Stimulated activated CD4-positive, alpha-beta T cell treated with anti-CD3 and anti-CD28 coated beads, Interleukin-2, amount 100 ng/mL, for 48 hours (primary cell): ENCODE results near the gene NKAIN2.
"Not testable (repeated sequence)": the region's sequence is repeated elsewhere in the genome, so short reads cannot be mapped to it uniquely, and the experiment has no call there.

Source experiments
- DNase-seq, 2 donors: peaks; one replicate each; pipeline ENCODE4 v3.0.0-alpha.2; 2020

The NKAIN2 gene

GRCh38 chr6:124723671-124724070 lies 920.0 kb downstream of the NKAIN2 start:
- DNase-seq, result no peak

- DNase-seq, result not testable (repeated sequence)
Measured at GRCh38 chr6:124737804-124738203, 934.1 kb downstream of the NKAIN2 start.

GRCh38 chr6:124738482-124738881 lies 934.8 kb downstream of the NKAIN2 start:
- DNase-seq, result no peak

- no peak for DNase-seq
Measured at GRCh38 chr6:124741341-124741740, 937.7 kb downstream of the NKAIN2 start.

GRCh38 chr6:124742971-124743370 lies 939.3 kb downstream of the NKAIN2 start:
- no peak for DNase-seq

DNA sequence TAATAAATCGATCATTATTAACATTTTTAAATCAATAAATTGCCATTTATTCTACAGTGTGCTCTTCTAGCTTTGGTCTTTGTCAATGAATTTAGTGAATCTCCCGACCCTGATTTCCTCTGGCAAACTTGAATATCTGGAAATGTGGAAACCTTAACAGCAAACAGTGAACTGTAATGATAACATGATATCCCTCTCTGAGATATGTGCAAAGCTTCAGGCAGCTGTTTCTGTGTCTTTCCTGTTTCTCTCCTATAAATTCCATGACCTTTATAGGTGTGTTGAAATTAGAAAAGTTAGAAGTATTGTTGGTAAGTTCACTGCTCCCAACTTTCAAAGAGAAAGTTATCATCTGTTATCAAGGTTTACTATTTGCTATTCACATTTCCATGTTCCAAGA lies 939.8 kb downstream of the NKAIN2 start:
- DNase-seq, result no peak

GRCh38 chr6:124747349-124747748 lies 943.7 kb downstream of the NKAIN2 start:
- DNase-seq, result no peak

DNA sequence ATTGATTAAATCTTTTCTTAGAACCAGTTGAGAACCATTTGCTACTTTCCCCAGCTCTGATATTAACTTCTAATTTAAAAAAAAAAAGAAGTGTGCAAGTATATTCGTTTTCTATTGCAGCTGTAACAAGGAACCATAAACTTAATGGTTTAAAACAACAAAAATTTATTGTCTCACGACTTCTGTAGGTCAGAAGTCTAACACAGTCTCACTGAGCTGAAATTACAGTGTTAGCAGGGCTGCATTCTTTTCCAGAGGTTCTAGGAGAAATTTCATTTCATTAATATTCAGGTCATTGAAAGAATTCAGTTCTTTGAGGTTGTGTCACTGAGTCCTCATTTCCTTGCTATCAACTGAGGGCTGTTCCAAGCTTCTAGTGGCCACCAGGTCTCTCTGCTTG lies 945.1 kb downstream of the NKAIN2 start:
- no peak for DNase-seq

- DNase-seq, result no peak
Measured at GRCh38 chr6:124753001-124753400, 949.3 kb downstream of the NKAIN2 start.

DNA sequence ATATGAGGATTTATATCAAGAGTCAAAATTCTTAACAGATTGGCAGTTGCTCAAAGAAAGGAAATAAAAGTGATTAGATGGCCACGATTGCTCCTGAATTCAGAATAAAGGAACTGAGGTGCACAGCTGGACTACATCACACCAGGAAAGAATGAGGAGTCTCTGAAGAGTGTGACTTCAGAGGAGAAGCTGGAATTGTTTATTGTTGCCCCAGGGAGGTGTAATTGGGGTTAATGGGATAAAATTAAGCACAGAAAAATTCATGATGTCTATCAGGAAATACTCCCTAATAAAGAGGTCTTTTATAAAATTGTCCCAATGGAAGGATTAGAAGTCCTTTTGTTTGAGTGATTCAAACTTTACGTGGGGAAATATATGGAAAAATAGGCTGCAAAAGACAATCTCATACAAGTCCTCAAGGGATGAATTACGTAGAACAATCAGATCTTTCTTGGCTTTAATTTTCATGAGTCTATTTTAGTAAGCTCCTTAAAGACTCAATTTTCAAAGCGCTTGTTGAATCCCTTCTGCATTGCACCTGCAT lies 950.0 kb downstream of the NKAIN2 start:
- no peak for DNase-seq

DNA sequence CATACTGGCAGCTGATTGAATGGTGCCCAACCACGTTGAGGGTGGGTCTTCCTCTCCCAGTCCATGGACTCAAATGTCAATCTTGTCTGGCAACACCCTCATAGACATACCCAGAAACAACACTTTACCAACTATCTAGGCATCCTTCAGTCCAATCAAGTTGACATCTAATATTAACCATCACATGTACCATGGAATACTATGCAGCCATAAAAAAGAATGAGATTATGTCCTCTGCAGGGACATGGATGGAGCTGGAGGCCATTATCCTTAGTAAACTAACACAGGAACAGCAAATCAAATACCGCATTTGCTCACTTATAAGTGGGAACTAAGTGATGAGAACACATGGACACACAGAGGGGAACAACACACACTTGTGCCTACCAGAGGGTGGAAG lies 951.7 kb downstream of the NKAIN2 start:
- DNase-seq, result no peak

DNA sequence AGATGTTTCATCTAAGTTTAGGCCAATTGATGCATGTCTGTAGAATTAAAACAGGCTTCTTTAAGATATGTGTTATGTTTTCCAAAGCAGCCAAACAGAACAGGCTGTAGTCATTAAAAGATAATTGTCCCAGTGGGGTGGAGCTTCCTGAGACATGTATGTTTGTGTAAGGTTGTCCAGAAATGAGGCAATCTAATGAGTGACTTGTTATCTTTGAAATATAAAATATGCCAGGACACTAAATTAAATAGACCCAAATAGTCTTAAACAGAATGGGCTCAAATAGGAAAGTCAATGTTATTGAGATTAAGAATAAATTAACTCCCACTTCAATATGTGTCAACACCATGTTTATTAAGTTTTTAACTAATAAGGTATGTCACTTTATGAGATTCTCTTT lies 953.9 kb downstream of the NKAIN2 start:
- DNase-seq, result no peak

DNA sequence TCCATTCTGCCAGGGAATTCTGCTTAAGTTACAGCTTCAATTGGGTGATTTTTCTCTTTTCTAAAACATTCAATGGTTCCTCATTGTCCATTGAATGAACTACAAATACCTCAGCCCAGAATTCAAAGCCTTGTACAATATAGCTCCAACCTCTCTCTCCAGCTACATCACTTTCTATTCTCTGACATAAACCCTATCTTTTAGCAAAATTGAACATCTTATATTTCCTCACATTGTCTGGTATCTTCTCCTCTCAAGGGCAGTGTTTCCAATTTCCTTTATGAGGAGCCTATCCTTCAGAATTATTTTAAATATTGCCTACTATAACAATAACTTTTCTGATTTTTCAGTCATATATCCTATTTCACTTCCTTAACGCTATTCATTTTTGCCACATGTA lies 955.0 kb downstream of the NKAIN2 start:
- no peak for DNase-seq

- no peak for DNase-seq
Measured at GRCh38 chr6:124765280-124765679, 961.6 kb downstream of the NKAIN2 start.

- no peak for DNase-seq
Measured at GRCh38 chr6:124768224-124768623, 964.6 kb downstream of the NKAIN2 start.

- no peak for DNase-seq
Measured at GRCh38 chr6:124769811-124770544, 966.3 kb downstream of the NKAIN2 start.

DNA sequence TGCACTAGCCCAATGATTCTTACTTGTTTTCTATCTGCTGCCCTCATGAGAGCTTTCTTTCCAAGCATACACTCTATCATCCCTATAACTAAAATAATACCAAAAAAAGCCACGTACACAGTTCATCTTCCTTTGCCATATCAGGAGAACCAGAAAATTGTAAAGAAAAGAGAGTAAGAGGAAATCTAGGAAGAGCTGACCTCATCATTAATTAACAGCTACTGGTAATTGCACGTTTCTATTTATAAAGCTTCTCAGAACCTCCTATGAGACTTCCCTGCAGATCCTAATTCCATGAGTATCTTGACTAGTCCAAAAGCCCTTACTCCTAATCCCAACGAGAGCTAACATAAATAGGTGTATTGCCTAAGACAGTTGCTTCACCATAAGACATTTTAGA lies 967.1 kb downstream of the NKAIN2 start:
- no peak for DNase-seq

DNA sequence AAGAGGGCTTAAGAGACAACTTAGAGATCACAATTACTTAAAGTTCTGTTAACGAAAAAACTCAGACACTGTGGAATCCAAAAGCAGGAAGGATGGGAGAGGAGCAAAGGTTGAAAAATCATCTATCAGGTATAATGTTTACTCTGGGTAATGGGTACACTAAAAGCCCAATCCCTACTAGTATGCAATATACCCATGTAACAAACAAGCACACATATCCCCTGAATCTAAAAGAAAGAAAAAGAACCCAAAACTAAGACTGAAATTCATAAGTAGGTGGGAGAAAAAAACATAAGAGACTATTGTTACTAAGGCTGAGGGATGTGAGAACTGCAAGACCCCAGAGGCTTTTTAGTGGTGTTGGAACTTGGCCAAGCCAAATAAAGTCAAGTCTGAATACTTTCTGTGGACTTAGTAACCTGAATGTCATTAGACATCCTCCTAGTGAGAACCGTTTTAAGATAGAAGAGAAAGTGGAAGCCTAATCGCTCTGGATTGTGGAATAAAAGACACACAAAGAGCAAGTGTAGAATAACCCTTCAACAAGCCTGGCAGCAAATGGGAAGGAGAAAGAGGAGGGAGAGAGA lies 969.2 kb downstream of the NKAIN2 start:
- no peak for DNase-seq

GRCh38 chr6:124775121-124775520 lies 971.5 kb downstream of the NKAIN2 start:
- DNase-seq, result no peak

GRCh38 chr6:124777863-124778262 lies 974.2 kb downstream of the NKAIN2 start:
- DNase-seq, result no peak

- no peak for DNase-seq
Measured at GRCh38 chr6:124780623-124781022, 977.0 kb downstream of the NKAIN2 start.

DNA sequence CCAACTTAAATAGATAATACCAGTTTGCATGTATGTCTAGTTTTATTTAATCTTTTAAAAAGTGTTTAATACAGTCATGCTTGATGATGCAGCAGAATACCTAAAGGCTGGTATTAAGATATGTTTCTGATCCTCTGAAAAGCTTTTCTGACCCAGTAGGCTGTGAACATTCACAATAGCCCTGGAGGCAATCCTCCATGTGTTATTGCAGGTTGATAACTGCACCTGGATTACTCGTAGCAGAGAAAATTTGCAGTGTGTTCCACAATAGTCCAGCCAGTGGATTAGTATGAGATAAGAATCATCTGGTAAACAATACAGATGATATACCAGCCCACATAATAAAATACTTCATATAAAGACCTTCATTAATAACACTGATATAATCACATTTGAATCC lies 979.7 kb downstream of the NKAIN2 start:
- no peak for DNase-seq

DNA sequence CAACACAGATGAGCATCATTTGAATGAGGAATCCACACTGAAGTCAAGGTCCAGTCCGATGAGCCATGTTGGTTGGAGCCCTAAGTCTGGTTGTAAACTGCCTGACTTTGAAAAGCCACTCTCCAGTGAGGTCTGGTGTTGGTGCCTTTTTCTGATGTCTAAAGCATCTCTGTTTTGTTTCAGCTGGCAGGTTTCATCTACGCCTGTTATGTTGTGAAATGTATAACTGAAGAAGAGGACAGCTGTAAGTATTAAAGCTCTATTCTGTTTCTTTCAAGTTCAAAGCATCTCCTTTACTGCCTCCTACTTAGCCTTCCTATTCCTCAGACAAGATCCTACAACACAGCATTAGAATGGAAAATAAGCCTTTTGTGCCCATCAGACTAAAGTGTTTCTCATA lies 987.5 kb downstream of the NKAIN2 start:
- no peak for DNase-seq

DNA sequence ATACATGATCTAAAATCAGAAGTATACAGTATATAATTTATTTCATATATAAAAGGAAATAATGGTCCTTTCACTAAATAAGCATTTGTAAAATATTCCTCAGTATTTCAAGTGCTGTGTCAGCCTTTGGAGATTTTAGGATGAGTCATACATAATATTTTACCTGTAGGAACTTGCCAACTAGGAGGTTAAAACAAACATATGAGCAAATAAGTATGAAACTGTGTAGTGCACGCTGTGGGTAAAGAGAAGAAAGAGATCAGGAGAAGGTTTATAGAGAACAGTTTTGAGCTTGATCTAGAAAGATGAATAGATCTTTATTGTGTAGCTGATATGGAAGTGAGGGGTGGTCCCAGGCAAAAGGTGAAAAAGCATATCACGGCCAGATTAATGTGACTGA lies 988.7 kb downstream of the NKAIN2 start:
- DNase-seq, result no peak

DNA sequence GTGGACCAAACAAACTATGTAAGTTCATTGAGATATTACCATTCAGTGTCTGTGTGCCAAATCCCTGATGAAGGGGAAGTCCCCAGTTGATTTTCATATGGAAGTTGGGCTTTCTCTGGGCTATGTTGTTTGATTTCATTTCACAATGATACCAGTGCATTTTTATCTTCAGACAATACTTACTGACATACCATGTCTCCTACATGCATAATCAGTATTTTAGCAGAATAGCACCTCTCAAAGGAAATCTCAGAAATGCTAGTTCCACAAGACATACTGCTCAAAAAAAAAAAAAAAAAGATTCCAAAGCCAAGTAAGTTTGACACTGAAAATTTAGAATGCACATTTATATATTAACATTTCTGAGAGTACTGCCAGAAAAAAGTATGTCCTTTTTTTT lies 989.7 kb downstream of the NKAIN2 start:
- no peak for DNase-seq
